Measurements from ENCODE around the gene EVA1B.

Gene EVA1B

DNA sequence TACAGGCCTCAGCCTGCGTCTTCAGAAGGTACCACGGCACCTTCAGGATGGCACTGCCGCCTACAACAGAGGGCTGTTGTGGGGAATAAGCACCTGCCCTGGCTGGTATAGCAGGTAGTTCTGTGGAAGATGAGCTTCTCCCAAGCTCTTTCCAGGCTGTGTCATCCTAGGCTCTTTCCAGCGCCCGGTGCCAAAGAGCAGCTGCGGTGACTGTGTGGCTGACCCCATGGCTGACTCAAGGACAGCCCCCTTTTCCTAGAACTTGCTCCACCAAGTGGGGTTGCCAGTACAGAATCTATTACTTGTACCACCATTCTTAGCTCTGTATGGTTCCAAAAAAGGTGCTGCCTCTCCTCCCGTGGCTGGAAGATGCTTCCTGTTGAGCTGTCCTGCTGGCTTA, 21.9 kb upstream of the EVA1B start:
- no peak for DNase-seq

DNA sequence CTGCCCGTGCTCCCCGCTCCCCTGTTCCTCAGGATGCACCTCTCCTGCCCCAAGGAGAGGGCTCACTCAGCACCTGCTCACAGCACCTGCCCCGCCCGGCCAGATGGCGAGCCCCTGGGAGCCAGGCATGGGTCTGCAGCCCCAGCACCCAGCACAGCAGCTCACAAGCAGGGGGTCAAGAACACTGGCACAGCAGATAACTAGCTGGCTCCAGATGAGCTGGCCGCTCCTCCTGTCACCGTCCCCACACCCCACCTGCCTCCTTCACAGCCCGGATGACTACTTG, 20.9 kb upstream of the EVA1B start:
- DNase-seq = no peak

DNA sequence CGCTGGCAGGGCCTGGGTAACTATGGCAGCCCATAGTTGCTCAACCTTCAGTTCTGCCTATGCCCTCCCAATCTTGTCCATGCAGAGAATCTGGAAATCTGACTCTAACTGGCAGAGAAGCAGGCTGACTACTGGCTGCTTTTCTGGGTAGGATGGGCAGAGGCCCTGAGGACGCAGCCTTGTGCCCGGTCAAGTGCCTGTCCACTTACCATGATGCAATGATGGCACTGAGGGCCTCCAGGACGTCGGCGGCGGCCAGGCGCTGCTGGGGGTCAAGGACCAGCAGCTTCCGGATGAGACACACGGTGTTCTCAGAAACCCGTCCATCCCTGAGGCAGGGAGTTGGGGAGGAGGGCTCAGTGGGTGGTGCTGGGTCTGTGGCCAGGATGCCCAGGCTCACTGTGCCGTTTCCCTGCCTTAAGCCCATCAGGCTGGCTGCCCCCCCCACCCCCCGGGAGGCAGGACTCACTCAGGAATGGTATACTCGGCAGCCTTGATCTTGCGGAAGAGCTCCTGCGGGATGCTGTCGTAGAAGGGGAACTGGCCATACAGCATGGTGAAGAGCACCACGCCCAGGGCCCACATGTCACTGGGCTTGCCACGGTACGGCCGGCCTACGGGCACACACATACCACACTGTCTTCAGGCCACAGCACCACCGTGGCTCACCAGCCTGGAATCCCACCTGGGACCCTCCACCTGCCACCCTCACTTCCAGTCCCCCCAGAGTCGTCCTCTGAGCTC, 20.4 kb upstream of the EVA1B start:
- no peak for DNase-seq

DNA sequence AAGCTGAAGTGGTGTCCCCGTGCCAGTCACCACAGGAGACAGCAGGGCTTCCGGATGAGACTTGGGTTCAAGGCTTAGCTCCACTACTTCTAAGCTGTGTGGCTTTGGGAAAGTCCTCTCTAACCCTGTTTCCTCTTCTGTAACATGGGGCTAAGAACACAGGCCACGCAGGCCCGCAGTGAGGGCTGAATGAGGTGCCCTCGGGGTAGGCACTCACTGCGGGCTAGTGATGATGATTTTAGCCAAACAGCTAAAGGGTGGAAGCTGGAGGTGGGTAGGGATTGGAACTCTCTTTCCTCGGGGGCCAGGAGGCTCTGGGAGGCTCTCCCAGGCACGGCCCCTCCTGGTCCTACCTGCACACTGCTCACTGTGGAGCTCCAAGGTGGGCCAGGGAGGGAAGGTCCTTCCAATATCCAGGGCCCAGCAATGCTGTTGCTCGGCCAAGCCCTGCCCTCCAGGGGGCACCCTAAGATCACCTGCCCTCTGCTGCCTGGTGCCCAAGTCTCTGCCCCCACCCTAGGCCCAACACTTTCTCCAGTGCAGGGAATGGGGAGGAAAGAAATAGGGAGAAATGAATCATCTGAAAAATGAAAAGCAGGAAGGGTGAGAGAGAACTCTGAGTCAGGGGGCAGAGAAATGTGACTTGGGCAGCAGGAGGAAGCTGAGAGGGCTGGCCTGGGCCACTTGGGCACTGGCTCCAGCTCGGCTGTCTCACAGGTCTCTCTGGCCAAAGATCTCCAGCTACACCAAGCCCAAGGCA, 19.2 kb upstream of the EVA1B start:
- peak; percentile 73 for DNase-seq

DNA sequence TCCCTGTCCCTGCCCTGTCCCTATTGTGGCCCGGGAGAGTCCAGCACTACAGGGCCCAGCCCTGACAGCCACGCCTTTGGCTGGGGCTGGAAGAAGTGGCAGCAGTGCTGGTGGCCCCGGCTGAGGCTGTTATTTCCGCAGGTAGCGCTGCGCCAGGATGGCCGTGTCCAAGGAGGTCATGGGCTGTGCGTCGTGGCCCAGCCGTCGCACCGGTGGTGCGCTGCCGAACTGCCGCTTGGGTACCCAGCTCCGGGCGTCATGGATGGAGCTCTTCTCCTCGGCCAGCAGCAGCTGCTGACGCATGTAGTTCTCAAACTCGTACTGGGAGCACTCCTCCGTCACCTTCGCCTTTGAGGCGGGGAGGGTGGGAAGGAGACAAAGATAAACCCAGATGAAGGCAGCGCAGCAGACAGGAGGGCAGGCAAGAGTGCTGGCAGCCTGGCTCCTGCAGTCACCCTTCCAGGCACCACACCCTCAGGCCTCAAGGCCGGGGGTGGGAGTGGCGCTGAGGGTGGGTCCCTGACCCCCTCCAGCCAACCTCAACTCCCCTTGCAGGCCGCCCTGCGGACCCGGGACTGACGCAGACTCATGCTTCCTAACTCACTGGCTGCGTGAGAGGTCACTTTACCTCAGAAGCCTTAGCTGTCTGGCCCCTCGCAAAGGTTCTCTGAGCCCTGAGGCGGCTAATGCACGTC, 18.3 kb upstream of the EVA1B start:
- no peak for DNase-seq

DNA sequence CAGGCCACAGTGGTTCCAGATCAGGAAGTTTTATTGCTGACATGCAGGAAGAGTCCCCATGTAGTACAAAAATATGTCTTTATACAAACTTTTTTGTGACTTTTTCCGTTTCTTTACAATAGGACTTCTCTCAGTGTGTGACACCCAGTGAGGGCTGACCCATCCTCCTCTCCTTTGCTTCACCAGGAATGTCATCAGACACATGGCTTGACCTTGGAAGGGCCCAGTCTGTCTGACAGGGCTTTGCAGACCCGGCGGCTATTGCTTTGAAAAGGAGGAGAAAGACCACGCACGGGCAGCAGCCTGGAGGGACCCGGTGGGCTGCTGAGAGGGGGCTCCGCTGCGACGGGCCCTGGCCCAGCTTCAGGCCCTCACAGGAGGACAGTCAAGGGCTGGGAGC, 16.2 kb upstream of the EVA1B start:
- DNase-seq = no peak

DNA sequence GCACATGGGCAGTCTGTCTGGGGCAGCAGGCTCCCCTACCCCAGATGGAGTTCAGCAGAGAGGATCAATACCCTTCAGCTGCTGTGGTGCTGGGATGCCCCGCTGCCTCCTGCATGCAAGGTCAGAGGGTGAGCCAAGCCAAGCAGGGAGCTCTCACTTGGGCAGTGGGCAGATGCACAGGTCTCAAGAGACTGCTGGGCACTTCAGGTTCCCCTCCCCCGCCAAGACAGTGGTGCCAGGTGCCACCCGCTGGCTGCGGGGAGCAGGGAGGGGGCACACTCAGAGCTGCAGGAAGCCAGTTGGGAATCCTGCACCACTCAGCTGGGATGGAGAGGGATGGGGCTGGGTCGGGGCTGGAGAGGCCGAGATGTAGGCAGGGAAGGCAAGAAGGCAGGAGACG, 15.8 kb upstream of the EVA1B start:
- no peak for DNase-seq

DNA sequence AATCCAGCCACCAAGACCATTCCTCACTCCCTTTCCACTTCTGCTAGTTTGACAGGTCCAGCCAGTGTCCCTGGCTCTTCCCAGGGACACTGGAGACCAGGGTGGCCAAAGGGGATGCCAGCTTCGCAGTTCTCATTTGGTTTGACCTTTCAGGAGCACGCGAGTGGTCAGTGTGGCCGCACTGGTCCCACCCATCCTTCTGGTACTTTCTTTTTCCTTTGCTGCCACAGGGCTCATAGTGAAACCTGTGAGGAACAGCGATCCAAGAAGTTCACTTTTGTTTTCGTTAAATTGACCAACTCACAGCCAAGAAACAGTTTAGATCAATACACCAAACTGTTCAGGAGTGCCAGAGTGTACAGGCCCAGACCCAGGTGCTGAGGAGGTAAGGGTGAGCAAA, 14.4 kb upstream of the EVA1B start:
- no peak for DNase-seq

DNA sequence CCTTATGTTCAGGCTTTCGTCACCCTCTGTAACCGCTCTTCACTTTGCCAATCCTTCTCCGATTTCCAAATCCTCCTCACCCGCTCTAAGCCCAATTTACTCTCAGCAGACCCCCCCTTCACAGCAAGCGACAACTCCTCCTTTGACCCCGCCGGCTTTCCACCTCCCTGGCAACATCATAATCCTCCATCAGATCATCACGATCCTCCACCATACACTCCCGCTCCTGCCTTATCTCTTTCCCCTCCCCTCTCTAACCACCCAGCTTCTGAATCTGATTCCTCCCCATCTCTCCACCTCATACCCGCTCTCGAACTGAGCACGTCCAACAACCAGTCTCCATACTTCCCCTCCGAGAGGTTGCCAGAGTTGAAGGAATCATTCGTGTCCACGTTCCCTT, 7.5 kb upstream of the EVA1B start:
- no peak for DNase-seq

DNA sequence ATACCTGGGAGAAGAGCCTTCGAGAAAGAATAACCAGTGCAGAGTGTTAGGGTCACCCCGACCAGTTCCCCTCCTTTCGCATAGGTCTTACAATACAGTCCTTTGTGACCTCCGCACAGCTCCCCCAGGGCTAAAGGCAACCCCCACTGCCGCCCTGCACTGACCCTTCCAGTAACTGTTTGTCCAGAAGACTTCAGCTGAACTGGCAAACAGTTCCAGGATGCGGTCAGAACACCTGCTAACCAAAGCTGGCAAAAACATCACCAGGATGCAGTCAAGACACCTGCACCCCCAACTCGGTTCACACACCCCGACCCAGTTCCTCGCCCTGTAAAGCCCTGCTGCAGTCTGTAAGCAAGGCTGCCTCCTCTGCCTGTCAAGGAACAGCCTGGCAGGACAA, 6.4 kb upstream of the EVA1B start:
- DNase-seq = no peak

DNA sequence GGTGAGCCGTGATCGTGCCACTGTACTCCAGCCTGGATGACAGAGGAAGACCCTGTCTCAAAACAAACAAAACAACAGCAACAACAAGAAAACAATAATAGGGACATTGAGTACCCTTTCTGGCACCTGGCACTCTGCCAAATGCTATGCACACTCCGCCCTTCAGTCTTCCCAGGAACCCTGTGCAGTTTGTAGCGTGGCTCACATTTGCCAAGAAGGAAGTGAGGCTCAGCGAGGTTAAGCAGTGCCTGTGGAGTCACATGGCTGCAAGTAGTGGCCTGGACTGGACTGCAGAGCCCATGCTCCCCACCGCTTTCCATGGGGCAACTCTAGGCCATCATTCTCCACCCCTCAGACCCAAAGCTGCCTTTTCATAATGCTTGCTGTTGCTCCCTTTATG, 5.3 kb upstream of the EVA1B start:
- DNase-seq = no peak

DNA sequence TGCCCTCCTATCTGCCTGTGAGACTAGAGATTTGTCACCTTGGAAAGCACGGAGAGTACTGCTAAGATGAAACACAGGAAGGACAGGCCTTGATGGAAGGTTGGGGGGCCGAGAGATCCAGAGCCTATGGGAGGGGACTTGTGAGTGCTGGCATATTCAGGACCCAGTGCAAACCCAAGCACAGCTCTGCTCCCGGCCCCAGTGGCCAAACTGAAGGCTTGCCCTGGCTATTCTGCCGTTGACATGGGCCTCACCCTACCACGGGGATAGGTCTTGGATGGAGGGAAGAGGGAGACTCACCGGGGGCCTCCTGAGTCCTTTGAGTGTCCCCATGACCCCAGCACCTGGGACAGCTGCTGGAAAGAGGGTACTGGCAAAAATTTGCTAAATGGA, 4.6 kb upstream of the EVA1B start:
- no peak for DNase-seq

DNA sequence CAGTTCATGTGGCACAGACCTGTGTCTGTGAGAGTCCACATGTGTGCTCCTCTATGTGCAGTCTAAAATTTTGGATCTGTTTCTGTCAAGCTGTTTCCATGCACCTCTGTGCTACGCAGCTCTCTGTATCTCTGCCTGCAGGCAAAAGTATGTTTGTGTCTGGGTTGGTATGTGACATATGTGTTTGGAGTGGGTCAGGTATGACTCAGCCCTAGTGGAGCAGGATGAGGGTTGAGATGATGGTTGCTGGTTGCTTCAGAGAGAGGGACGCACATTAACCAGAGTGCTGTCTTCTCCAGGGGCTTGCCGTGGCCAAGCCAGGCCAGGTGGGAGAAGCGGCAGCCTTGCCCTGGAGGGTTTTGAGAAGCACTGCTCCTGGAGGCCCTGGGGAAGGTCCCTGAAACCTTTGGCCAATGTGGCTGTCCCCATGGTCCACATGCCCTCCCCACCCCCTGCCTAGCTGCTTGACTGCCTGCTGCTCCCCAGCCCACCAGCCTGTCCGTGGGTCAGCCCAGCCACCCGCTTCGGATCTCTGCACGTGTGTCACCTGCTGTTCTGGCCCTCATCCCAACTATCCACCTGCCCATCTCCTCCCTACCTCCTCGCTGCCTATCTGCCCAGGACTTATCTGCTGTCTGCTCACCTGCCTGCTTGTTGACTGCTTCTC, 4.1 kb upstream of the EVA1B start:
- peak; percentile 72 for DNase-seq

DNA sequence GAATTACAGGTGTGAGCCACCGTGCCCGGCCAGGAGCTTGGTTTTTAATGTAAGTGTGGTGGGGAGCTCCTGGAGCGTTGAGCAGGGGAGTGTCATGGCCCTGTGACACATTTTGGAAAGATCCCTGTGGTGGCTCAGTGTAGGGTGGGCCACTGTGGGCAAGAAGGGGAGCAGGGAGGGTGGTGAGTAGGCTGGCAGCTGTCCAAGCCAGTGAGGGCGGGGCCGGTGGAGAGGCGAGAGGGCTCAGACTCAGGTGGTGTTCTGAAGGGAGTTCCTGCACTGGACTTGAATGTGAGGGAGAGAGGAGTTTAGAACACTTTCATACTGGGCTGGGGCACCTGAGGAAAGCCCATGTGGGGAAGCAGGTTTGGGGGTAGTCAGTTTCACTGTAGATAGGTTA, 3.1 kb upstream of the EVA1B start:
- no peak for DNase-seq

DNA sequence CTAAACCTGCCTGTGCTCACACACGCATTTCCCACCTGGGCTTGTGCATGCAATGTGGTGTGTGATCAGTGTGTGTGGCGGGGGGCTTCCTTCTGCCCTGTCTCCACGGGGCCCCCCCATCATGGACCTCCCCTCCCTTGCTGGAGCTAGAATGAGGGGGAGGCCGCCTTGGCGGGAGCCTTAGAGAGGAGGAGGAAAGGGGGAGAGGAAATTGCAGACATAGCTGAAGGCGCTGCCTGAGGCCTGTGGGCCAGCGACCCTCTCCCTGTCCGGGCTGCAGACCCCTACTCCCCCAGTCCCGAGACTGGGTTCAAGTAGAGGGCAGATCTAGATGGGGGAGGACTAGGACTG, 883 bp upstream of the EVA1B start:
- DNase-seq = no peak

DNA sequence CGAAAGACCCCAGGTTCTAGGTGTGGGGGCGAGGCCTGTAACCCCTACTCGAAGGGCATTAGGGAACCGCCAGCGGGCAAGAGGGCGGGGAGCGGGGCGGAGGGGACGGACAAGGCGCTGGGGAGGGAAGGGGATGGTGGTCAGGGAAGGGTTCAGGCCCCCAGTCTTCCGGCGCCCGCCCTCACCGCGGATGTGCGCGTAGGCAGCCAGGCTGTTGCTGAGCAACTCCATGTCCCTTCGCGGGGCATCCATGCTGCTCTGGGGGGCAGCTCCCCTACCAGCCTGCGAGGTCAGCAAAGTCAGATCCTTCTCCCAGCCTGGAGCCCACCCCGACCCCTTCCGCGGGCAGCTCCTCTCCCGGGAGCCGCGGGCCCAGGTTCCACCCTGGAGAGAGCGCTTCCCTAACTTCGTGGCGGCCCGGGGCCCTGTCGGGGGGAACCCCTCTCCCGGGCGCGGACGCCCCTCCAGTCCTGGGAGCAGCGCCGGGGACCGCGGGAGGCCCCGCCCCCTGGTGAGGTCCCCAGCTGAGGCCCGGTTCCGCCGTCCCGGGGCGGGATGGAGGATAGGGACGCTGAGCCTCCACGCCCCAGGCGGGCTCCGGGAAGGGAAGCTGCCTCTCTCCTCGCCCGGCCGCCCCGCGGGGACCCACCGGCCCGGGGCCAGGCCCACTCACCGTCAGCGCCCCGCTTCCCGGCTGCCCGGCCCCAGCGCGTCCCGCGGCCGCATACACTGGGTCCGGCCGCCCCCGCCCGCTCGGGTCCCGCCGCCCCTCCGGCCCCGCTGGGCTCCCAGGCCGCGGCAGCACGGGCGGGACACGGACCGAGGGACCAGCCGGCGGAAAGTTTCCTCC, 434 bp downstream of the EVA1B start:
- DNase-seq = peak; percentile 43

DNA sequence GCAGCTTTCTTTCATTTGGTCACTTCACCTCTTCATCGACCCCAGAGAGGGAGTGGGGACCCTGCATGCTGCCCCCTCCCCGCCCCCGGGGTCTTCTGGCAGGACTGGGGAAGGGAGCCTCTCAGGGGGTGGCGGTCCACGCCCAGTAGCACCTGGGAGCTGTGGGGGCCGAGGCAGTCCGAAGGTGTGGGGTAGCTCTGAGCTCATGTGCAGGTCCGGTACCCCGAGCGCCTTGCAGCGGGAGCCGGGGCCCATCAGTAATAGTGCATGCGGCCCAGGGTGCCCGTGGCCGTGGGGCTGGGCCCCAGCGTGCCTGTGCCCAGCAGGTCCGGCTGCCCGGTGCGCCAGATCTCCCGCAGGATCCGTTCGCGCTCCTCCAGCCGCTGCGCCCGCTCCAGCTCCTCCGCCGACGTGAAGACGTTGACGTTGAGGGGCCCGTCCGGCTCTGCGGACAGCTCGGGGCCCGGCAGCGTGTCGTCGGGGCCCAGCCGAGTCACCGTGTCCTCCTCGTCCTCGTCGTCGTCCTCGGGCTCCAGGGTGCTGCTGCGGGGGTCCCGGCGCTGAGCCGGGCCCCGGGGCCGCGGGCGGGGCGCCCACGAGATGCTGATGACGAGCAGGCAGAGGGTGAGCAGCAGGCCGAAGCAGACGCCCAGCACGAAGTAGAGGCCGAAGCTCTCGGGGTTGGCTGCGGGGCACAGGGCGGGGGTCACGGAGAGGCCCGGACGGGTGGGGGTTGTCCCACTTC, 1.2 kb downstream of the EVA1B start:
- no peak for DNase-seq

DNA sequence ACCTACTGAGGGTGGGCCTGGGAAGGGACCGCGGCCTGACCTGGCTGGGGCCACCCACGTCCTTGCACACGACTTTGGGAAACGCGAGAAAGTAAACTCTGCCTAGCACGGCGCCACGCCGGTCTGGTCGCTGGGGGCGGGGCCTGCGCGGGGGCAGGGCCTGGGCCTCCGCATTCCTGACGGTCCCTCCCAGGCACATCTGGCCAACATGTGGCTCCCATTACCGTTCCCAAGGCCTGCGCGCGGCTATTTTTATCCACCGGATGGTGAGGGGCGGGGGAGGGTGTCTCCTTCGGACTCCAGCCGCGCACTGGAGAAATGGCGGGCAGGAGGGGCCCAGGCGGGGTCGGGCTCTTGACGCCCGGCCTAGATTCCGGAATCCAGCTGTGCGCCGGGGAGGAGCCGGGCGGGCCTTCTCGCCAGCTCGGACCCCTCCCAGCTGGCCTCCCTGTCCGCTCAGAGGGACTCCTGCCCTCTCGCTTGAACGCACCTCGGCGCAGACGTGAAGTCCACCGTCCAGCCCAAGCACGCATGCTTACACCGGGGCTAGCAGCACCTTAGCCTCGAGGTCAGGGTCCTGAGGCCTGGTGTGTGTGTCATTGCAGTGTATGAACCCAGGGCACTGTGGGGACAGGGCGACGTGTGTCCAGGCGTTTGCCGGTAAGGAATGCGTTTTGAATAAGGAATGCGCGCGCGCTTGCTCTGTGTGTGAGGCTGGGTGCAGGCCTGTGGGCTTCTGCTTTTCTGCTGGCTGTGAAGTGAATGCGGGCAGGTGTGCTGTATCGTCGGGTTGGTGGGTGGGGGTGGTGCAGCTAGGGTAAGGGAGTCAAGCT, 2.1 kb downstream of the EVA1B start:
- DNase-seq = peak; percentile 96

DNA sequence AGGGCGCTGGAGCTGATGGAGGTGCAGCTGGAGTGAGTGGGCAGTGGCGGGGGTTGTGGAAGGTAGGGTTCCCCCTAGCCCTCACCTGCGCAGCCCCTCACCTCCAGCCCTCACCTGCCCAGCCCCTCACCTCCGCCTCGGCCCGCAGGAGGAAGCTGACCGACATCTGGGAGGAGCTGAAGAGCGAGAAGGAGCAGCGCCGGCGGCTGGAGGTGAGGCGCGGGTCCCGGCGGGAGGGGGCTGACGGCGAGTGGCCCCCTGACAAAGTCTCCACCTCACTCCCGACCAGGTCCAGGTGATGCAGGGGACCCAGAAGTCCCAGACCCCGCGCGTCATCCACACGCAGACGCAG, 2.7 kb downstream of the EVA1B start:
- DNase-seq = no peak

DNA sequence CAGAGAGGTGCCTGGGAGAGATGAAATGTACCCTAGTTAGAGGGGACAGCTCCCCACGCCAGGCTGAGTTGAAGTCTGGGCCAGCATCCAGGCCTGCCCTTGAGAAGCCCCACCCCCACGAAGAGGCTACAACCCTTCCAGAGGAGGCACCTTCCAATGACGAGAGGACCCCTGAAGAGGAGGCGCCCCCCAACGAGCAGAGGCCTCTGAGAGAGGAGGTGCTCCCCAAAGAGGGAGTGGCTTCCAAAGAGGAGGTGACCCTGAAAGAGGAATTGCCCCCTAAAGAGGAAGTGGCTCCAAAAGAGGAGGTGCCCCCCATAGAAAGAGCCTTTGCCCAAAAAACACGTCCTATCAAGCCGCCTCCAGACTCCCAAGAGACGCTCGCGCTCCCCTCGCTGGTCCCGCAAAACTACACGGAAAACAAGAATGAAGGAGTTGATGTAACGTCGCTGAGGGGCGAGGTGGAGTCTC, 3.1 kb downstream of the EVA1B start:
- no peak for DNase-seq

DNA sequence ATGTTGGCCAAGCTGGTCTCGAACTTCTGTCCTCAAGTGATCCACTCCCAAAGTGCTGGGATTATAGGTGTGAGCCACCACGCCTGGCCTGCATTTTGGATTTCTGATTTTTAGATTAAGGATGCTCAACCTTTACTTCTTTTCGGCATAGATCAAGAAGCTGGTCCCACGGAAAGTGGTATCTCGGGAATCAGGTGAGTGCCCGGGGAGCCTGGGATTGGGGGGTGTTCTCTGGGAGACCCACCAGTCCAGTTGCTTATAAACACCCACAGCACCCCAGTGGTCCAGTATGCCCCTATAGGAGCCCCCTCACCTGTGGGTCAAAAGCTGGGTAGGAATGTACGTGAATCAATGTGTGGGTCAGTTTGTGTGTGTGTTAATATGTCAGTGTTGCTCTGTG, 14.0 kb downstream of the EVA1B start:
- DNase-seq = no peak

Measured in fibroblast of skin of right quadriceps (primary cell).